Stimulated activated CD8-positive, alpha-beta memory T cell treated with anti-CD3 and anti-CD28 coated beads, Interleukin-7, amount 100 ng/mL, for 24 hours (primary cell): ENCODE measurements around the gene GRIK2.

Experiments
- DNase-seq: peaks from one replicate; pipeline ENCODE4 v3.0.0-alpha.2; 2020; ENCODE audit warnings: low read depth

GRIK2 gene

DNA sequence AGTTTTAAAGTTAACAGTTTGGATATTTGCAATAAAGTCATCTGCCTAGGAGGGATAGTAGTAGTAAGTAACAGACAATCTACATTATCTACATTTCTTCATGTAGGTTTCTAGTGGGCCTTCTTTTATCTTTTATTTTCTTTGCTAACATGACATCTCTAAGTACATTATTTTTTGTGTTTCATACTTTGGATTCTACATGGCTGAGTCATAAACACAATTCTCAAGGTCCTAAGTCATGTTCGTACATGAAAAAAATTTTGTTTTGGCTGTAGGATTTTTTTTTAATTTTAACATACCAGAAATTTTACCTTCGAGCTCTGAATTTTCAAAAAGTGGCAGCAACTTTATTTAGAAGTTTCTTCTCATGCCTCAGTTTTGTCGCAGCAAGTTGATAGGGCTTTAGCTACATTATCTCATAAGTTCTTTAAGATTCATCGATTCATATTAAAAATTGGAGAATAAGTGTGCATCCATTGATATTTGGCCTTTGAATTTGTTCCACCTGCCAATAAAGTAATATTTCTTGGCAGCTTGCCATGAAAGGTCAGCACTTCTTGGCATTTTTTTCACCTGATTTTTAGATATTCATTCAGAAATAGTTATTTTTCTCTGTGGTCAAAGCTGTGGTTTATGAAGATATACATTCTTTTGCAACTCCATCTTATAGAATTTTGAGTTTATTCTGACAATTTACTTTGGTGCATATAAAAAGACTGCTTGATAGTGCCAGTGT, 146.2 kb downstream of the GRIK2 start:
- DNase-seq: no peak

DNA sequence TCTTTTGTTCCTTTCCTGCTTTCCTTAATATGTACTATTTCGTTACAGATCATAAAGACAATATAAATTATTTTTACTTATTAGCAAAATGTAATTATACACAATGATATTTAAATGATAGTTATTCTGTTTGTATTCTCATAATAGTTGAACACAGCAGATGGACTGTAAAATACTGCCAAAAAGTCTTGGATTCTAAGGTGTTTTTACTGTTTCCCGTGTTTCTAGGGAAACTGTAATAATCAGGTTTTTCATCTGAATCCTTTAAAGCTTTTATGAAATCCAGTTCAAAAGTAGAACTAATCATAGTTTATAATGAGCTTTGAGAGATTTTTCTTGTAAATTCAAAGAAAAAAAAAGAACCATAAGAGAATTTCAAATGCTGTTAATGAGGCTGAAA, 148.4 kb downstream of the GRIK2 start:
- DNase-seq: no peak

DNA sequence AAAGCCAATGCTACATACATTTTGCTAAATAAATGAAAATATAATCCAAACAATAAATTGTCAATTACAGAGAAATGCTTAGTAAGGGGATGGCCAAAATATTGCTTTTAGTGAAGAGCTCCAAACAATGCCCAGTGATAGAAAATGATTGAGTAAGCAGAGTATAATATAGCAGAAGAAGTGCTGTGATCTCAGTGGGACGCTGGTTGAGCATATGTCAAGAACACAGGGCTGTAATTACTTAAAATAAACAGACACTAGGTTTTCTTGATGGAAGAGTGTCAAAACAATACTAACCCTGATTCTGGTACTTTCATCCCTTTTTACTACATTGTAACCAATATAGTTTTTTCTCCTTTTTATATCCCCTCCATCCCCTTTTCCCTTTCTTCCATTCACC, 150.3 kb downstream of the GRIK2 start:
- no peak for DNase-seq

DNA sequence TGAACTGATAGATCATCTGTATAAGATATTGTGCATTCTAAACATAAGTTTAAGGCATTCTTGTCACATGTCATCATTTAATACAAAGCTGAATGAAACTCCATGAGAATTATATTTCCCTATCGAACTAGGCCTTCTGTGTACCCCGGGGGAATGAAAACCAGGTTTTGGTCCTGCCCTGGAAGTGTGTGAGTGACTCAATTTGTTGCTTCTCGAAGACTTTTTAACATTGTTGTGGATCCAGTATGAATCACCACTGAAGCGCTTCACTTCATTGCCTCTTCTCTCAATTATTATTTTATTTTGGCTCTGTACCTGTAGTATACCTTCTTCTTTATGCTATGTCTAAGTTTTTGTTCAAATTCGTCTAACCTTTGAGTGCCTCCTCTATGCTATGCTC, 150.8 kb downstream of the GRIK2 start:
- no peak for DNase-seq

DNA sequence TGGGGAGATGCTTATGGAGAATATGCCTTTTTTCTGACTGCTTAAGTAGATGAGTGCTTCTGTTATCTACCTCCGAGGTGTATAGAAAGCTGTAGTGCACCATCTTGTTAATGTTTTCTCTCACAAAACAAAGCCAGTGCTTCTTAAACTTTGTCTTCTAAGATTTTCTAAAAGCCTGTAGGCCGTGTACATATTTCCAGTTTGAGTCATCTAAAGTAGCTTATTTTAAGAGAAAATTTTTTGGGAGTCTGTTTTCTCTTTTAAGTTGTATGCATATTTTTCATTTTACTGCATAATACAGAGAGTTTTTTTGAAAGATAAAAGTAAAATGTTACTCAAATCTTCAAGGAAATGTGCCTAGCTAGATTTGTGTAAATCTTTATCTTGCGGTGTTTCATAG, 151.7 kb downstream of the GRIK2 start:
- DNase-seq: no peak

DNA sequence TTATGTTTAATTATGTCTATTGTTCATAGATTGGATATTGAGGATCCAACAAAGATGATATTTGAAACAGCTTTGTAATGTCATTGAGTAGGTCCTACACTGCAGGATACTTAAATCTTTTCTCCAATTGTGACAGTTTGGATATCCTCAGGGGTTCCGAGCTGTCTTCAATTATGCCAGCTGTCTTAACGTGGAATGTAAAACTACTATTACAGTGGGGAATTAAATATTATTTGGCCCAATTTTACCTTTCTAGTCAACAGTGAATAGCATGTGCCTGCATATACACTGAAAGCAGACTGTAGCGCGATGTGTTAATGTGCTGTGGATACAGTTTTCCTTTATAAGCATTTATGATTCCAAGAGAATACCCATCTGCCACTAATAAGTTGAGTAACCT, 156.9 kb downstream of the GRIK2 start:
- DNase-seq: no peak

DNA sequence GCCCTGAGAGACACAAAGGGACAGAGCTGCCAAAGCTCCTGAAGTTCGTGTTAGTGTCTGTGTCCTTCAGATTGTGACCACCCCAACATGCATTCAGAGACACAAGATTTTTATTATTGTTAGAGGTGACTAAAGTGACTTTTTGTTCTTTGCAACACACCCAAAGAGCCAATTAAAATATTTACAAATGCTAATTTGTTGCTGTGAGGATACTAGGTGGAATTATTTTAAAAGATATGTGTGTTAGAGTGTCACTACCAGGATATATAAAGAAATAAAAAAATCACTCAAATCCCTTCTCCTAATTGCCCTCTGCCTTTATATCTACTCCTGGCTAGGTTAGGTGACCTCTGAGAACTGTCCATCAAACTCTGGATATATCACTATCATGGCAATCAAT, 160.7 kb downstream of the GRIK2 start:
- DNase-seq: no peak

DNA sequence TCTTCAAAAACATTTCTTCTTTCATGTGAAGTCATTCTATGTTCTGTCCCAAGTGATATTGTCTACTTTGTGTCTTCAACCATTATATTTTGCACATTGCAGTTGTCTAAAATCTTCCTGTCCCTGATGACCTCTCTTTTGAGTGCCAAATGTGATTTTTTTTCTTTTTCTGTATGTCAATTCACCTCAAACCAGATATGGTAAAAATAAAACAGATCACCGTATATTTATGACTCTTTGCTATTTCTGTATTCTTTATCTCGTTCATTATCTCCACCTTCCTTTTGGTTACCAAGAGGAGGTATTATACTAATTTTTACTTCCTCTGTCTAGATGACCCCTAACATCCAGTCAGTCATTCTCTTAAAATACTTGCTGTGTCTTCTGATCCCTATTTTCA, 165.2 kb downstream of the GRIK2 start:
- DNase-seq: no peak

DNA sequence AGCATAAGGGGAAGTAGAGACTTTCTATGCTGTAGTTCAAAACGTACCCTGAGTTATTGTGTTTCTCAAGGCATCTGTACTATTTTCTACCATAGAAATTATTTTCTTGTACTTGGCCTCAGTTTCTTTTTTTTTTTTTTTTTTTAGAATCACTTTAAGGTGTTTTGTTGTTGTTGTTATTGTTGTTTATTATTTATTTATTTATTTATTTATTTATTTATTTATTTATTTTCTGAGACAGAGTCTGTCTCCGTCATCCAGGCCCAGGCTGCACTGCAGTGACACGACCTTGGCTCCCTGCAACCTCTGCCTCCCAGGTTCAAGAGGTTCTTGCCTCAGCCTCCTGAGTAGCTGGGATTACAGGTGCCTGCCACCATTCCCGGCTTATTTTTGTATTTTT, 179.1 kb downstream of the GRIK2 start:
- no peak for DNase-seq

DNA sequence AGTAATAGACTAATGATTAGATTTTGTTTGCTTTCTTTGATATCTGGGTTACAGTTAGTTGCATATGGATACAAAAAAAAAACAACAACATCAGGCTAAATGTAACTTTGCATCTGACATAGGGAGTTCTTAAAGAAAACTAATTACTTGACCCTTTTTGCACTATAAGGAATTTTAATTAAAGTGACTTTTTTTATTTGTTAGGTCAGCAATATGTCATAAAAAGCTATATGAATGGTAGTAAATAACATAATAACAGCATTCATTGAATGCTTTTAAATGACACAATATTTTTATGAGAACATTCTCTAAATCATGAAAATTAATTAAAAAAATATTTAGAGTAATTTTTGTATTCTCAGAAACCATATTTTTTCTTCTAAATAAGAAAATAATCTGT, 183.6 kb downstream of the GRIK2 start:
- no peak for DNase-seq

DNA sequence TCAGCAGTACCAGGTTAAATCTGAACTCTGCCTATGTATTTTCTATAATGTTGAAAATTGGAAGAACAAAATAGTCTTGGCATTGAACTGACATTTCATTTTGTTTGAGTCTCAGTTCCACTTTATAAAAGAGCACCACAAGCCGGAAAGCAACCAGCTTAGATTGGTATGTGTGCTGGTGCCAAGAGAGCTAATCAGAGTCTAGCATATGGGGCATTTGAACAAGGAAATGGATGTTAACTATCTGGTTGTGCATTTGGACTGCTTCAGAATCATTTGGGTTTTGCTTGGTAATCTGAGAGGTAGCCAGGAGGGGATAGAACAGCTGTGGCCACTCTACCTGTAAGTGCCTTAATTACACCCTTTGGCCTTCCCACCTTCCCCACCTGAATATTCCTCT, 184.8 kb downstream of the GRIK2 start:
- no peak for DNase-seq

DNA sequence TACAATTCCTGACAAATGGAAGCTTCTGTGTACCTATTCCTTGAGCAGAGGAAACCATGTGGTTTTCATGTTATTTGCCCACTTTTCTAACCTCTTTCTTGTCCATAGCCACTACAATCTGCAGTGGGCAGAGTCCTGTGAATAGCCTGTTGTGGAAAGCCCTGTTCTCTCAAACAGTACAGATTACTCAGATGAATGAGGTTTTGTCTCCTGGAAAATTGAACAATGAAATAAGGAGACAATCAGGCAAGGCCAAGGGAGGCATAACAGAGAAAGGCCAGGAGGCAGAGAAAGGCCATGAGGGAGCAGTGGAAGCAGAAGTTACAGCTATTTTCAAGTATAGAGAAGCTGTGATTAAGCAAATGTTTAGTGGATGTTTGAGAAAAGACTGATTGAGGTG, 189.3 kb downstream of the GRIK2 start:
- DNase-seq: no peak

DNA sequence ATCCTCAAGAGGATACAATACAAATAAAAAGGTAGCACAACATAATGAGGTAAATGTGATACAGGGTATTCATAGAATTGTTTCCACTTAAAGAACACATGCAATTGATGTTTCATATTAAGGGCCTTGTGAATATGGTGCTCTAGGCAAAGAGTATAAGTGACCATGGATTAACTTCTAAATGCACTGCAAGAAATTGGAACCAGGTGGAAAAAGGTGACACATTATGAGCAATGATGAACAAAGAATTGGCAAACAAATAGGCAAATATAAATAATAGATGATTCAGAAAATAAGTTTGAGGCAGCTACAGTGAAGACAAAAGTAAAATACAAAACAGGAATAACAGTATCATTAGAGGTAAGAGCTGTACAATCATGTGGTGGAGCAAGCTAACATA, 192.0 kb downstream of the GRIK2 start:
- DNase-seq: no peak

DNA sequence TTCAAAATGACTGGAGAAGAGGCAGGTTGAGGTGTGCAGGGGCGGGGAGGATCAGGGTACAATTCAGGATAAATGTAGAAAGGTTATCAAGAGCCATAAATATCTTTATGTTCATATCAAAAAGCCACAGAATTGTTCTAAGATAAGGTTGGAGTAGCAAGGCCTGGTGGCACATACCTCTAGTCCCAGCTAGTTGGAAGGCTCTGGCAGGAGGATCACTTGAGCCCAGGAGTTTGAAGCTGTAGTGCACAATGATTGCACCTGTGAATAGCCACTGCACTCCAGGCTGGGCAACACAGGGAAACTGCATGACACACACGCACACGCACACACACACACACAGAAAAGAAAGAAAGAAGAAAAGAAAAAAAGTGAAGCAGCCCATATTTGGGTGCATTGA, 194.8 kb downstream of the GRIK2 start:
- DNase-seq: no peak

DNA sequence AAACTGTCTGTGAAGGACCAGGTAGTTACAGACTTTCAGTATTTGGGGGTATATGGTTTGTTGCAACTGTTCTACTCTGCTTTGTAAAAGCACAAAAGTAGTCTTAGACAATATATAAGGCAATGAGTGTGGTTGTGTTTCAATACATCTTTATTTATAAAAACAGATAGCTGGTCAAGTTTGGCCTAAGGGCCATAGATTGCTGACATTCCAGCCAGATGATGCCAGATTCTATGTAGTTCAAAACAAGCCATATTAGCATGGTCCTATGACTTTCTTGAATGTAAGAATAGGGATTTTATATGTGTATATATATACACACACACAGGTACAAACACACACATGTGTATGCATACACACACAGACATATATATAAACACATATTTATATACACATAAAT, 201.8 kb downstream of the GRIK2 start:
- no peak for DNase-seq

DNA sequence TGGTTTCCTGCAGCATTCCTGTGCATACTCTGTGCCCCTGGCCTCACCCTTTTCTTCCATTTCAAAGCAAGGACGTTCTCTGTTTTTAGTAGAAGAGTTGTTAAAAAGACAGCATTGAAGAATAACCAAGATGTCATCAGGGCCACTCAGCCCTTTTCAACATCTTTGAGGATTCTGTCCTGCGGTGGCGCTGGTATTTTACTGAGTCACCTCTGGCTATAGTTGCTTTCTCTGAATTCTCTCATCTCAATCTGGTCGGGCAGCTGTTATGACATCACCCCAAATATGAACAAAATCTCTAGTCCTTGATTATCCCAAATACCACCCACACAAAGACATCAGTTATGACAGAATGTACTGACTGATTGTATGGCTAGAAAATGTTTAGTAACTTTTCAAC, 204.2 kb downstream of the GRIK2 start:
- no peak for DNase-seq

DNA sequence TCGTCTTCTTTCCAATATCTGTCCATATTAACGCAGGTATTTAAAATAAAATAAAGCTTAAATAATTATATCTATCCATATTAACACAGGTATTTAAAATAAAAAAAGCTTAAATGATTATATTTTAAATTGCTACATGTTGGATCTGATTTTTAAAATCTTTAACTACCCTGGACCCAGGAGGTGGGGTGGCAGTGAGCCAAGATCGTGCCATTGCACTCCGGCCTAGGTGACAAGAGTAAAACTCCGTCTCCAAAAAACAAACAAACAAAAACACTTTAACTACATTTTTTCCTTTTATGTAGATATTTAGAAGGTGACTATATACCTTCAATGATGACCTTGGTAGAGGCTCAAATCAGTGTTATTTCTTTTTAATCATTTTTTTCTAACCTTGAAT, 211.9 kb downstream of the GRIK2 start:
- DNase-seq: no peak

DNA sequence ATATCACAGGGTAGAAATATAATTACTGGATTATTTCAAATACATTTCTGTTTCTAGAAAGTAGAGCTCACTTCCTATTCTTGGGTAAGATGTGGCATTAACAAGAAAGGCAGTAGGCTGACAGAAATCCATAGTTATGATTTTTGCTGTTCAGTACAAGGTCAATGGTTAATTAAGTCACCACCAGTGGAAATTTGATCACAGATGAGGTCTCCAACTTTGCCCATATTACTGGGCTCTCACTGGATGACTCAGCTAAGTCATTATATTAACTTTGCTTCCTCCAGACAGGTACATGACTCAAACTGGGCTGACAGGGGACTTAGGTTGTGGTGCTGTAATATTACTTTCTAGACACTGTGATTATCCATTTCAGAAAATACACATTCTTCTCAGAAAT, 212.4 kb downstream of the GRIK2 start:
- DNase-seq: no peak

DNA sequence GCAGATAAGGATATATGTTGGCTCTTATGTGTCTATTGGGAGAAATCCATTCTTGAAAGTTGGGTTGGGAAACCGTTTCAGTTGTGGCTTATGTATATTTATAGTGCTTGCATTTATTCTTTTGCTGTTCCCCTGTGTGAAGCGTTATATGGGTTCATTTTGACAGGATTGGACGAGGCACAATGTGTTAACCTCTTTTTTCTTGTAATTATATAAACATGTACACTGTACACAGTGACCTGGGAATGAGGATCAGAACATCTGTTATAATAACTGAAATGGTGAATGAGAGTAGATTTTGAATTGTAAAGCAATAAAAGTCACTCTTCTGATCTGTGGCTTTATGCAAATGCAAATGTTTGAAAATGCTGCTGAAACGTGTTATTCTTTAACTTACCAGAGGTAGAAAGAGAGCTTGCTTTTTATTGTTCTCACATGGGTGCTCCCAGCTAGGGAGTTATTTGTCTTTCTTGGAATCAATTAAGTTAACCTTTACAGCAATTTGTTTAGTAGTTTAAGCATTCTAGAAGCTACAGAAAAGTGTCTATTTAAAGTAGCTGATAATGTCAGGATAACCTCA, 213.7 kb downstream of the GRIK2 start:
- DNase-seq: no peak

DNA sequence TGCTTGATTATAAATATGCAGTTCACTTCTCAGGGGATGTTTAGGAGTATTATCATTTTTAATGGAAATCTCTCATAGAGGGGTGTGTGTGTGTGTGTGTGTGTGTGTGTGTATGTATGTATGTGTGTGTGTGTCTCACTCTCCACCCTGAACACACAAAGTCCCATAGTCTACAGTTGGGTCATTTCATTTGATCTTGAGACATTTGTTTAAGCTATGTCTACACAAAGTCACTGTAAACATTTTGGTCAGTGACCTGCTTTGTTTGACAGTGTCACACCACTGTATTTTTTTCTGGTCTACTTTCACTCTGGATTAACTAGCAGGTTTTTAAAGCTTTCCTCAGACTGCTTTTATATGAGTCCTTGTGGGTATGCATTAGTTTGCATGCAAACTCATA, 215.2 kb downstream of the GRIK2 start:
- DNase-seq: no peak

DNA sequence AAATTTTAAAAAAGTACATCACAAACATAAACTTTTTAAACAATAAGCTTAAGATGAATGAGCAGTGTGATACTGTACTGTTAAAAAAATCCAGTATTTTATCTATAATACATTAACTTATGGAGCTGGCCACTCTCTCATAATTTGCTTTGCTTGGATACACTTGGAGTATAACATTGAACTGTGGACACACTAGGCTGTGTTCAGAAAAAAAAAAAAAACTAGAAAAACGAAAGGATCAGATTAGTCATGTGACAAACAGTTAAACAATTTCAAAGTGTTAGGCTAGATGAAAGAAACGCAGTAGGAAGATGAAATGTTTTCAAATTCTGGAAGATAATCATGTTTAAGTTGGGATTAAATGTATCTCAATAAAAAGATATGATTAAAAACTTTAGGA, 220.0 kb downstream of the GRIK2 start:
- DNase-seq: no peak

DNA sequence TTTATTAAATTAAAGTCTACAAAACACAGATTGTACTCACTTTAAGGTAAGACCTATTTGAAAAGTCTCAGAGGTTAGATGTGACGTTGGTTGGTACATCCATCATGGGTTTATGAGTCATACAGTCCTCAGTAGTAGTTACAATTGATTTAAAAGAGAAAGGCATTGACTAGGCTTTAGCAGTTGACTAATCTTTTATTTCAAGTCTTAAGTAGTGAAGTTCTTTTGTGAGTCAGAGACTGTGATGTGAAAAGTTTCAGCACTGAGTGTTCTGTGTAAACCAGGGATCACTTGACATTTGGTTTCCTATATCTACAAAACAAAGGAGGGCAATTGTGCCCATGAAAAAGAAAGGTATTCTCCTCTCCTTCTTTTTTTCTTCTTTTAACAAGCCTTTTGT, 221.3 kb downstream of the GRIK2 start:
- DNase-seq: no peak

DNA sequence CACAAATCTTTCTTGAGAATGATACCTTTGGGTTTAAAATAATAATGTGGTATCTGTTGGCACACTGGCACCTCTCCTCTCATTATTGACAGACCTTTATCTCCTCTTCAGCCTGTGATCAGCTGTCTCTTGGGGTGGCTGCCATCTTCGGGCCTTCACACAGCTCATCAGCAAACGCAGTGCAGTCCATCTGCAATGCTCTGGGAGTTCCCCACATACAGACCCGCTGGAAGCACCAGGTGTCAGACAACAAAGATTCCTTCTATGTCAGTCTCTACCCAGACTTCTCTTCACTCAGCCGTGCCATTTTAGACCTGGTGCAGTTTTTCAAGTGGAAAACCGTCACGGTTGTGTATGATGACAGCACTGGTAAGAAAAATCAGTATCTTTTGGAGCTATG, 232.8 kb downstream of the GRIK2 start:
- DNase-seq: no peak

DNA sequence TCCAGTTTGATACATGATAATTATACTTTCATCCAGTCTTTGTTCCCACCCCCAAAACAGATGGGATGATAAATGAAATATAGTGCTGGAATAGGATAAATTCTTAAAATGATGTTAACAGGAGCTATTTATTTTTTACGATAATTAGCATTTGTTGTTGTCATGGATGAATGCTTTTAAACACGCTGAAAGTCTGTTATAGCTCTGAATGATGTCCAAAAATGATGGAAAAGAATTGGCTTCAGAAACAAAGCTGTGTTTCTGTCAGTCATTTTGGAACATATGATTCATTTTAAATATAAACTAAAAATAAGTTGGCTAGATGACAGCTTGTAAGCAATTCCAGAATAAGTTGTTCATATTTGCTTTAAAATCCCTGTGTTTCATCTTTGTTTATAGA, 237.4 kb downstream of the GRIK2 start:
- DNase-seq: no peak
